Endothelial cell (in vitro differentiated cells): ENCODE results near the gene RRAGC. TPM values are rescaled to one million over a fixed set of nuclear protein-coding genes. Genes with fewer than 3 reads are reported as not detected.

Experiments used
- DNase-seq: peaks from one replicate; pipeline ENCODE4 v3.0.0; 2021; ENCODE audit warnings: low spot score
- H3K27ac Mint-ChIP-seq: one replicate; pipeline ENCODE4 v1.8.0; 2021; ENCODE audit warnings: mixed read lengths, inconsistent platforms; ENCODE audit not compliant: unreplicated experiment
- H3K27me3 Mint-ChIP-seq: one replicate; pipeline ENCODE4 v1.8.0; 2021; ENCODE audit warnings: mild to moderate bottlenecking, moderate library complexity, mixed read lengths, inconsistent platforms; ENCODE audit not compliant: unreplicated experiment
- H3K36me3 Mint-ChIP-seq: one replicate; pipeline ENCODE4 v1.8.0; 2021; ENCODE audit warnings: mild to moderate bottlenecking, low read depth, mixed read lengths, inconsistent platforms; ENCODE audit not compliant: unreplicated experiment
- H3K4me1 Mint-ChIP-seq: one replicate; pipeline ENCODE4 v1.8.0; 2021; ENCODE audit warnings: mild to moderate bottlenecking, mixed read lengths, inconsistent platforms; ENCODE audit not compliant: unreplicated experiment
- H3K4me3 Mint-ChIP-seq: one replicate; pipeline ENCODE4 v1.8.0; 2021; ENCODE audit warnings: mild to moderate bottlenecking, mixed read lengths, inconsistent platforms; ENCODE audit not compliant: unreplicated experiment
- H3K9me3 Mint-ChIP-seq: one replicate; pipeline ENCODE4 v1.8.0; 2021; ENCODE audit warnings: mixed read lengths, inconsistent platforms; ENCODE audit not compliant: unreplicated experiment
- CTCF ChIP-seq: fragments of 200-600 bp; sonication (generic); IDR thresholded peaks from one replicate; pipeline ENCODE4 v1.5.0; 2021; ENCODE audit warnings: antibody characterized with exemption; ENCODE audit not compliant: unreplicated experiment
- long read RNA-seq: library from polyadenylated mRNA; unstranded; transcript quantifications from one replicate; pipeline ENCODE4 v2.0.0, GENCODE V29; 2020; ENCODE audit not compliant: unreplicated experiment
- total RNA-seq: library from RNA; stranded (reverse); fragmentation: NEBNext Ultra II Directional; extraction: Animal tissue kit (Norgen Biotek cat#: 25700); gene quantifications from one replicate; pipeline ENCODE4 v1.2.1, GENCODE V29; 2021; ENCODE audit not compliant: unreplicated experiment

The RRAGC gene
- total RNA-seq: 27.3 TPM
- long read RNA-seq: 0 reads

- Mint-ChIP-seq H3K27me3 (no peaks in the 10 kb centered on the region), H3K4me3 (peak within 1 kb of the TSS; percentile 98), H3K36me3 (peaks cover 12% of the 10 kb centered on the region), H3K4me1 (peaks cover 16% of the 10 kb centered on the region), H3K9me3 (no peaks in the 10 kb centered on the region), H3K27ac (peak within 1 kb of the TSS; percentile 39)
- peak; percentile 99 for DNase-seq
- no peak for TF ChIP-seq CTCF
These were observed at the start of gene RRAGC for GRCh38 chr1:38859561-38860453. Gene RRAGC (minus strand): TSS chr1:38859772. CDS start chr1:38859646, 126 bp downstream.

GRCh38 chr1:38908821-38909220 is 49.2 kb upstream of the RRAGC start:
- Mint-ChIP-seq H3K27ac (no peak overlapping the region), H3K36me3 (peaks cover 4% of the 10 kb centered on the region), H3K27me3 (no peaks in the 10 kb centered on the region), H3K4me3 (no peak overlapping the region), H3K4me1 (no peaks in the 10 kb centered on the region), H3K9me3 (no peaks in the 10 kb centered on the region)
- DNase-seq: no peak
- TF ChIP-seq CTCF: no peak

GRCh38 chr1:38905985-38906384 is 46.4 kb upstream of the RRAGC start:
- Mint-ChIP-seq H3K27ac (no peak overlapping the region), H3K4me3 (no peak overlapping the region), H3K27me3 (no peaks in the 10 kb centered on the region), H3K4me1 (no peaks in the 10 kb centered on the region), H3K9me3 (no peaks in the 10 kb centered on the region), H3K36me3 (peaks cover 4% of the 10 kb centered on the region)
- no peak for DNase-seq
- TF ChIP-seq CTCF: no peak

- no peak for DNase-seq
- no peak overlapping the region for H3K27ac Mint-ChIP-seq
- no peaks in the 10 kb centered on the region for H3K4me1 Mint-ChIP-seq
- H3K4me3 Mint-ChIP-seq: no peak overlapping the region
- no peak for TF ChIP-seq CTCF
- H3K9me3 Mint-ChIP-seq: no peaks in the 10 kb centered on the region
- H3K36me3 Mint-ChIP-seq: no peaks in the 10 kb centered on the region
- no peaks in the 10 kb centered on the region for H3K27me3 Mint-ChIP-seq
These were observed 40.0 kb upstream of the RRAGC start for GRCh38 chr1:38899560-38899959.

GRCh38 chr1:38898653-38899230 is 39.2 kb upstream of the RRAGC start:
- Mint-ChIP-seq H3K4me3 (no peak overlapping the region), H3K27me3 (no peaks in the 10 kb centered on the region), H3K4me1 (no peaks in the 10 kb centered on the region), H3K36me3 (no peaks in the 10 kb centered on the region), H3K9me3 (no peaks in the 10 kb centered on the region), H3K27ac (no peak overlapping the region)
- TF ChIP-seq CTCF: no peak
- DNase-seq: no peak
